HG02852 (cell line): Measurements from ENCODE around the gene DISC1.
"Not testable (repeated sequence)": the region's sequence is repeated elsewhere in the genome, so short reads cannot be mapped to it uniquely, and the experiment has no call there.

ENCODE experiments used
- ATAC-seq: cut with Tn5 transposase; IDR thresholded peaks from one replicate; pipeline ENCODE4 v1.9.1; 2021; ENCODE audit warnings: mild to moderate bottlenecking, moderate library complexity; ENCODE audit not compliant: unreplicated experiment

Gene DISC1

GRCh38 chr1:231626535-231626950 is at the start of gene DISC1:
Gene DISC1, plus strand, starts transcription at chr1:231626790. Its CDS starts 78 bp downstream, at chr1:231626868.
- ATAC-seq, result peak; percentile 56

DNA sequence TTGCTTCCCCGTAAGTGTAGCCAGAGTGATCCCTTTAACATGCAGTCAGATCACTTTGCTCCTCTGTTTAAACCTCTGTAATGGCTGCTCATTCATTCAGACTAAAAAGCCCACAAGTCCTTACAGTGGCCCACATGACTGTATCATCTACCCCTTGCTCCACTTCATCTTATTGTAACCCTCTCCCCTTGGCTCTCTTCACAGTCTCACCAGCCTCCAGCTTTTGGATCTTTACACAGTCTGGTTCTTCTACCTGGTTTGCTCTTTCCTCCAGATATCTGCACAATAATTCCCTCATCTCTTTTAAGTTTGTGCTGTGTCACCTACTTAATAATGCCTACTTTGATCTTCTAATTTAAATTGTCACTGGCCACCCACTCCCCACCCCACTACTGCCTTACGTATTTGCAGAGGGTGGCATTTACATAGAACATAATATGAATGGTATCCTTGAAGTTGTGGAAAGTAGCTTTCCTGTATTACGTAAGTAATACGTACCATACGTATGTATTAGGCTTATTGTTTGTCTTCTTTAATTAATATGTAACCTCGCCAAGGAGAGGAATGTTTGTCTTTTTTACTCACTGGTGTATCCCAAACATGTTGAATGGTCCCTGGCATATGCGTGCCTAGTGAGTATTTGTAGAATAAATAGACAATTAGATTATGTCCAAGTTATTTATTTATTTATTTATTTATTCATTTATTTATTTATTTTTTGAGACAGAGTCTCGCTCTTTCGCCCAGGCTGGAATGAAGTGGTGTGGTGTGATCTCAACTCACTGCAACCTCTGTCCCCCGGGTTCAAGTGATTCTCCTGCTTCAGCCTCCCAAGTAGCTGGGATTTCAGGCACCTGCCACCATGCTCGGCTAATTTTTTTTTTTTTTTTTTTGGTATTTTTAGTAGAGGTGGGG is 49.5 kb upstream of the DISC1 start:
- no peak for ATAC-seq

DNA sequence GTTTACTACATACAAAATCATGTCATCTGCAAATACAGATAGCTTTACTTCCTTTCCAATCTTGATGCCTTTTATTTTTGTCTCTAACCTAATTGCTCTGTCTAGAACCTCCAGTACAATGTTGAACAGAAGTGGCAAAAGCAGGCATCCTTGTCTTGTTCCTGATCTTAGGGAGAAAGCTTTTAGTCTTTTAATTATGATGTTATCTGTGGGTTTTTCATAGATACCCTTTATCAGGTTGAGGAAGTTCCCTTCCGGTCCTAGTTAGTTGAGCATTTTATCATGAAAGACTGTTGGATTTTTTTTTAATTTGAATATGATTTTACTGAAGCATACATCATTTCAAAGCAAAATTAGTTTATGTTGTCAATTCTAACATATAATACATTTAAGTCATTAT is 45.7 kb upstream of the DISC1 start:
- ATAC-seq, result no peak

- no peak for ATAC-seq
These were observed 44.7 kb upstream of the DISC1 start for GRCh38 chr1:231581859-231582258.

GRCh38 chr1:231583376-231583775 is 43.2 kb upstream of the DISC1 start:
- no peak for ATAC-seq

DNA sequence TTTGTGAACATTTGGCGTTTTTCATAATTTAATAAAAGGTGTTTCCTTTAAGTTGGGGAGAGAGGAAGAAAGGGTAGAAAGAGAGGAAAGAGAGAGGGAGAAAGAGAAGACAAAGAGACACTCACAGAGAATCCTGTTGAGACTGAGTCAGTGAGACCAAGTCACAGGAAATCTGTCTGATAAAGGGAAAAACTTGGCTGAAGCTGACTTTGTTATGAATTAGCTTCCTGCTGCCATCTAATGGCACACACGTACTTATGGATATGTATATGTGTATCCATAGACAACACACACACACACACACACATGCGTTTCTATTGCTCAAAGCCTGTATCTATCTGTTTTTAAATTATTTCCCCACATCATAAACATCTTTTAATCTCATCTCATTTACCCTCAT is 42.5 kb upstream of the DISC1 start:
- ATAC-seq, result no peak

GRCh38 chr1:231584921-231585320 is 41.7 kb upstream of the DISC1 start:
- no peak for ATAC-seq

DNA sequence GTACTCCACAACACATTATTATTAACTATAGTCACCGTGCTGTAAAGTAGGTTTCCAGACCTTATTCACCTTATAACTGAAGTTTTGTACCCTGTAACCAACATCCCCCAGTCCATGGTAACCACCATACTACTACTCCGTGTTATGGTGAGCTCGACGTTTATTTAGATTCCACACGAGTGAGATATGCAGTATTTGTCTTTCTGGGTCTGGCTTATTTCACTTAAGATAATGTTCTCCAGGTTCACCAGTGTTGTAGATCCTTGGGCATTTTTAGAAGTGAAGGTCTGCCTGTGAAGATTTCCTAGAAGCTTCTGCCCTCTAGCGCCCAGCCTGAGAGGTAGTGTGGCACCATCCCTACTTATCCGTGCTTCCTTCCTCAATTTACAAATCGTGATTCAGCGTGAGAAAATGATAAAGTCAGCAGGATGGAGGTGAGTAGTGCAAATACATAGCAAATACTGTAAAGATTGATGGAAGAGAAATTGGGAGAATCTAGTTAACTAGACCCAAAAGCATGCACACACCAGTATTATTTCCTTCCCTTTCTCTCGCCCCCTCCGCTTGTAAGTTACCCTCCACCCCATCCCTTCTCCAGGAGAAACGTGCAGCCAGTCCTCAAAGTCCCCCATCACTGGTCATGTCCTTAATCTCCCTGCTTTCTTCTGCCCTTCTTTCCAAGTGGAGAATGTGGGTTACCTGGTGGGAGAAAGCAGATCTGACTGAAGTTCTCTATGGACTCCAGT is 36.0 kb upstream of the DISC1 start:
- ATAC-seq, result no peak

DNA sequence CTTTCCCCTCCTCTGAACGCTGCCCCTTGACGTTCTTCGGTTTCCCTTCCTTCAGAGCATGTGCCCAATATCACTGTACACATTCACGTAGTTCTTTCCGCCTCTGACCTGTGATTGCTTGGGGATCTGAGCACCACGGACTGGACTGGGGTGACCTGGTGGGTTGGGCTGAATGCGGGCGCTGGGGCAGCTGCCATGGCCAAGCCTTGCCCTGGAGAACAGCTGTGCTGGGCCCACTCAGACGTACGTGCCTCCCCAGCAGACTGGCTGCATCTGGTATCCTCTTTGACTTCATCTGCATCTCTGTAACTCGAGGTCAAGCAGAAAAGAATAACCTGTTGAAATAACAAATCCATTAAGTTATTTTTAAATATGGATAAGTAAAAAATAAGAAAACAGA is 35.1 kb upstream of the DISC1 start:
- ATAC-seq, result no peak

DNA sequence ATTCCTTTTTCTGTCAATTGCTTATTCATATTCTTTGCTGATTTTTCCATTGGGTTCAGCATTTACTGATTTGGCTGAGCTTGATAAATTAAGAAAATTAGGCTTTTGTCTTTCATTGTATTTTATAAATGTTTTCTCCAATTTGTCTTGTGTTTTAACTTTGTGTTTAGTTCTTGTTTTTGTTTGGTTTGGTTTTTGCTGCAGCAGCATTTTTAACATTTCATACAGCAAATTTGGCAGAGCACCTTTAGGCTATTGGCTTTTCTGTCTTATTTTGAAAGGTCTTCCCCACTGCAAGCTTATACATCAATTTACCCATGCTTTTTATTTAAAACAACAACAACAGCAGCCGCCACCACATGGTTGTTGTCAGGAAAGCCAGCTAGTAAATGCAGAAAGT is 33.8 kb upstream of the DISC1 start:
- ATAC-seq, result no peak

- not testable (repeated sequence) for ATAC-seq
These were observed 33.3 kb upstream of the DISC1 start for GRCh38 chr1:231593264-231593663.

DNA sequence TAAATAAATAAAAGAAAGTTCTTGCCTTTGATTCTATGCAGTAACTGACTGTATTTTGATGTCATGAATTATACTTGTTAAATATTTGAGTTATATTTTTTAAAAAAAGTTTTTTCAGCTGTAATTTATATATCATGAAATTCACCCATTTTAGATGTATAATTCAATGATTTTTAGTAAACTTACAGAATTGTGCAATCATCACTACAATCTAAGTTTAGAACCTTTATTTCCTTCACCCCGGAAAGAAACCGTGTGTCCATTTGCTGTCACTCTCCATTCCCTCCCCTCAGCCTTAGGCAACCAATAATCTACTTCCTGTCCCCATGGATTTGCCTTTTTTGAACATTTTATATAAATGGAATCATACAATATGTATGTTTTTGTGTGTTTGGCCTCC is 32.5 kb upstream of the DISC1 start:
- ATAC-seq, result no peak

DNA sequence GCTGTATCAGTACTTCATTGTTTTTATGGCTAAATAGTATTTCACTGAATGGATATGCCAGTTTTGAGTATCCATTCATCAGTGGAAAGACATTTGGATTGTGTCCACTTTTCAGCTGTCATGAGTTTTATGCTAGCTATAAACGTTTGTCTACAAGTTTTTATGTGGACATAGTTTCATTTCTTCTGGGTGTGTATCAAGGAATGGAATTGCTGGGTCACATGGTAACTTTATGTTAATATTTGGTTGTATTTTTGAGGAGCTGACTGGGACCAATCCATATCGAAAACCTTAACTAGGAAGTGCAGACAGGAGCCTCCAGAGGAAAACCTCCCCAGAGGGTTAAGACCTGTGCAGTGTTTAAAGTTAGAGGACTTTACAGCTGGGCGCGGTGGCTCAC is 31.8 kb upstream of the DISC1 start:
- ATAC-seq, result no peak

DNA sequence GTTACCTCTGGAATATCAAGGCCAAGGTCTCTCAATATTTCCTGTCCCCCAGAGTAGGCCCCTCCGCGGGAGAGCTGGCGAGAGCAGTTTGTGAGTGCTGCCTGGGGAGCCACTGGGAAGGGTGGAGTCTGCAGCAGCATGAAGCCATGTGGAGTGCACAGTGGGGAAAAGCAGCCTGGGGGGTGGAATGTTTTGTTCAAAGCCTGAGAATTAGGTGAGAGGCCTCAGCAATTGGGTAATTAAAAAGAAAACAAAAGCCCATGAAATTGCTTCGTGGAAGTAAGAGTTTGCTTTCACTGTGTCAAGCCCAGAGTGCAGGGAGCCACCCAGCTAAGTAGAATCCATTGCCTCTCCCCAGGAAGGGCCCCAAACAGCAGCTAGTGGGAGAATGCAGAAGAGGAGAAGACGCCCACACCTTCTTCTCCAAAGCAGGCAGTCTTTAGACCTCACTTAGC is 30.2 kb upstream of the DISC1 start:
- no peak for ATAC-seq

DNA sequence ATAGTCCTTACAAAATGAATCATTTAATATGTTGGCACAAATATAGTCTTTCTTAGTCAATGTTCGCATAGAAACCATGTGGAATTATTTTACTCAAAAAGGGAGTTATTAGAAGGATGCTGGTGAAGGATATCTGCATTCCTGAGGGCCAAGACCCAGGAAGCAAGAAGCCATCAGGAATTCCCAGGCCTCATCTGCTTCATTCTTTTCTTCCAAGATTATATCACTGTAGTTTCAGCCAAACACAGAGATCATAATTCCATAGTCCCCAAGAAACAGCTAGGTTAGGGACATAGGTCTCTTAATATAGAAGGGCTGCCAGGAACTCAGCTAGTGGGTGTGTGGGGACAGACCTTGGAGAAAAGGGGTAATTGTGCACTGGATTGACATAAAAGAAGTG is 28.6 kb upstream of the DISC1 start:
- no peak for ATAC-seq

GRCh38 chr1:231600458-231600976 is 26.1 kb upstream of the DISC1 start:
- ATAC-seq, result no peak

GRCh38 chr1:231601824-231602672 is 24.5 kb upstream of the DISC1 start:
- ATAC-seq, result no peak

DNA sequence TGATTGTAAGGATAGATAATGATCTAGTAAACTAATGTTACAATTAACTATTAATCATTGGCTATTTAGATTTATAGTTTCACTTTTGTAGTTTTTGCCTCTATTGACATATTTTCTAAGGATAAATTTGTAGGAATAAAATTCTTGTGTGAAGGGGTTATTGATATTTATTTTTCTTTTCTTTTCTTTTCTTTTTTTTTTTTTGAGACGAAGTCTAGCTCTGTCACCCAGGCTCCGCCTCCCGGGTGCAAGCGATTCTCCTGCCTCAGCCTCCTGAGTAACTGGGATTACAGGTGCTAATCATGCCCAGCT is 24.0 kb upstream of the DISC1 start:
- ATAC-seq, result no peak

- ATAC-seq, result peak; percentile 72
These were observed 22.9 kb upstream of the DISC1 start for GRCh38 chr1:231603598-231604275.

DNA sequence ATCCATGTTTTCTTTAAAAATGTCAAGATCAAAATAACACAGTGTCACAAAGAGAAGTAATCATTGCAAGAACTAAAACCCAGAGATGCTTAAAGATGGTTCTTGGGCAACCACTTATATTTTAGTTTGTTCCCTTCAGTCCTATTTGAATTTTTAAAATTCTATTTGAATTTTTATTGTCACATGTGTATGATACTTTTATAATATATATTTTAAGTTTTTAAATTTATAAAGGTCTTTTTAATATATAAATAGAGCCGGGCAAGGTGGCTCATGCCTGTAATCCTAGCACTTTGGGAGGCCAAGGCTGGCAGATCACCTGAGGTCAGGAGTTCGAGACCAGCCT is 22.3 kb upstream of the DISC1 start:
- ATAC-seq, result no peak
